ENCODE results near the gene APOBEC3B. TPM values are rescaled to one million over a fixed set of nuclear protein-coding genes. Genes with fewer than 3 reads are reported as not detected.
A peak's percentile ranks its signal among the peaks of the same experiment; 100 is the strongest.

The APOBEC3B gene
- total and polyA plus RNA-seq, 2 of the 8 experiments (the other 6 are each of a cell fraction or from before 2014, with no cell fraction given), result 14.2 to 74.9 TPM

DNA sequence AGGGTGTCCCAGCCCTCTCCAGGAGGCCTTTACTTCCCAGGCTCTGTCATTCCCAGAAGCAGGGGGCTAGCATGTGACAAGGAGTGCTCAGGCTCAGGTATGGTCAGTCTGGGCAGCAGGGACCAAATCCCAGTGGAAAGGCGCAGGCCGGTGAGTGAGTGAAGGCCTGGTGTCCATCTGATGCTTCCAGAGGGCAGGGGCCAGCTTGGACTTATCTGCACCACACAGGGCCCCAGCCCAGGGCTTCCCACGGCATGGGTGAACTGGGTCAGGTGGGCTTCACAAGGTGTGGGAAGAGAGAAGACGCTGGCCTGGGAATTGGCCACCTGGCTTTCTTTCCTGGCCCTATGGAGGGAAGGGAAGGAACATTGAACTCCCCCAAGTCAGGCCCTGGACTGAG lies 45.1 kb upstream of the APOBEC3B start:
- H3K4me1 ChIP-seq (replicated peaks in 1 of 4; ENCODE audit: control insufficient read depth in 3 of 4, insufficient read depth in 4 of 4, low read length in 3 of 4), result peaks cover 0 to 4% (median 0%) of the 10 kb centered on the region in 4 experiments; a peak in 2 of 7 replicates
- peaks cover 4% of the 10 kb centered on the region; the same call in 1 of the 2 replicates for H3K23me2 ChIP-seq (ENCODE audit: low read depth, low read length)
- no peaks in the 10 kb centered on the region for H3K9me3 ChIP-seq (ENCODE audit: insufficient read depth in 2 of 2, low read depth in 1 of 2, low read length in 1 of 2)
- no peaks in the 10 kb centered on the region for H3K36me3 ChIP-seq (ENCODE audit: control insufficient read depth in 2 of 4, insufficient read depth in 4 of 4, low read length in 3 of 4)
- DNase-seq (ENCODE audit: low read depth in 1 of 2, low spot score in 2 of 2) (no peak), FAIRE-seq (no peak)
- no peak overlapping the region for H3K56ac ChIP-seq (replicated peaks; ENCODE audit: insufficient read length, low read depth, low read length)
- H2AK5ac ChIP-seq (ENCODE audit: low read depth, low read length), result 0 out of 2 replicates have a peak overlapping the region, but pooled peaks have one; percentile 75
- H3K9ac ChIP-seq (replicated peaks in 1 of 4; ENCODE audit: extremely low read depth in 1 of 4, low read depth in 3 of 4, low read length in 3 of 4), result no peak overlapping the region
- H4K8ac ChIP-seq (ENCODE audit: extremely low read depth, insufficient read depth, low read length), result no peak overlapping the region
- H3K18ac ChIP-seq (ENCODE audit: extremely low read depth, low read length), result no peak overlapping the region
- no peak overlapping the region for H3K4me2 ChIP-seq (ENCODE audit: insufficient read depth in 1 of 2, low read depth in 2 of 2, low read length in 2 of 2)
- no peaks in the 10 kb centered on the region for H3K79me2 ChIP-seq (ENCODE audit: control insufficient read depth in 1 of 2, insufficient read depth in 2 of 2, low read length in 2 of 2)
- H3K14ac ChIP-seq (ENCODE audit: insufficient read length), result no peak overlapping the region
- no peak overlapping the region for H4K91ac ChIP-seq (replicated peaks; ENCODE audit: insufficient read length, low read length)
- H3K79me1 ChIP-seq (ENCODE audit: low read depth, low read length), result no peaks in the 10 kb centered on the region
- H2AFZ ChIP-seq (ENCODE audit: low read length), result no peak overlapping the region
- H4K20me1 ChIP-seq (replicated peaks in 1 of 2; ENCODE audit: control insufficient read depth in 1 of 2, insufficient read depth in 2 of 2, low read length in 2 of 2), result peaks cover 0 to 2% of the 10 kb centered on the region in 2 experiments
- H3K4me3 ChIP-seq (ENCODE audit: extremely low read depth in 1 of 4, insufficient read depth in 2 of 4, low read depth in 3 of 4, low read length in 4 of 4), result no peak overlapping the region
- TF ChIP-seq, protein P1, sequence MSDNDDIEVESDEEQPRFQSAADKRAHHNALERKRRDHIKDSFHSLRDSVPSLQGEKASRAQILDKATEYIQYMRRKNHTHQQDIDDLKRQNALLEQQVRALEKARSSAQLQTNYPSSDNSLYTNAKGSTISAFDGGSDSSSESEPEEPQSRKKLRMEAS (IDR thresholded peaks at IDR 0.05), result no peak
- TF ChIP-seq TAF1 (IDR thresholded peaks at IDR 0.05; ENCODE audit: low read depth, low read length), result no peak
- TF ChIP-seq JUN (IDR thresholded peaks at IDR 0.05; ENCODE audit: low read depth, low read length), result no peak
- TF ChIP-seq SP2 (IDR thresholded peaks at IDR 0.05; ENCODE audit: low read length), result no peak
- 90% methylated on average over 3 of the region's 4 CpGs; no CpG with 5 or more reads in 1 of the 2 experiments for WGBS, 2 experiments (ENCODE audit: extremely low coverage in 1 of 2, insufficient coverage in 1 of 2, insufficient read length in 1 of 2, insufficient replicate concordance in 2 of 2, low coverage in 1 of 2, low lambda C conversion rate in 2 of 2, missing lambda C conversion rate in 1 of 2)
- no peaks in the 10 kb centered on the region for H3K27me3 ChIP-seq (replicated peaks in 1 of 4; ENCODE audit: control insufficient read depth in 3 of 4, extremely low read depth in 1 of 4, insufficient read depth in 3 of 4, low read length in 3 of 4)
- H2BK120ac ChIP-seq (replicated peaks; ENCODE audit: low read depth, low read length), result no peak overlapping the region
- no peak overlapping the region for H3K23ac ChIP-seq (ENCODE audit: insufficient read length)
- POLR2A ChIA-PET (ENCODE audit: partially characterized antibody), result no interaction called here
- no peak overlapping the region for H2BK15ac ChIP-seq (ENCODE audit: low read length)
- H4K5ac ChIP-seq (ENCODE audit: insufficient read length, low read depth, low read length), result no peak overlapping the region
- H3K27ac ChIP-seq (ENCODE audit: low read depth, low read length), result no peak overlapping the region
- no peak overlapping the region for H2BK20ac ChIP-seq (ENCODE audit: low read length)
- CTCF ChIA-PET (ENCODE audit: partially characterized antibody), result no interaction called here
- no peak overlapping the region for H3K4ac ChIP-seq (replicated peaks; ENCODE audit: insufficient read length, low read depth, low read length)
- peak overlapping the region; percentile 84; the same call in 1 of the 2 replicates for H2BK12ac ChIP-seq (ENCODE audit: low read depth, low read length)
- H2BK5ac ChIP-seq (ENCODE audit: low read depth, low read length), result 0 out of 2 replicates have a peak overlapping the region, but pooled peaks have one; percentile 63
